Measurements from ENCODE around the gene PC.
A peak's percentile ranks its signal among the peaks of the same experiment; 100 is the strongest.

PC gene

GRCh38 chr11:66878474-66878873, 79.7 kb downstream of the PC start:
- no peak overlapping the region for H3K4me3 Mint-ChIP-seq
- ATAC-seq (no peak), DNase-seq (no peak)
- H3K4me1 Mint-ChIP-seq, result peaks cover 28% of the 10 kb centered on the region
- peak overlapping the region in 1 of 2 donors; percentile 64 for H3K27ac Mint-ChIP-seq
- peaks cover 6% of the 10 kb centered on the region for H3K27me3 Mint-ChIP-seq
- H3K9me3 Mint-ChIP-seq, result no peaks in the 10 kb centered on the region

- Mint-ChIP-seq H3K9me3 (no peaks in the 10 kb centered on the region), H3K4me1 (peaks cover 21% of the 10 kb centered on the region), H3K4me3 (no peak overlapping the region), H3K27ac (no peak overlapping the region), H3K27me3 (peaks cover 4% of the 10 kb centered on the region)
- ATAC-seq, result no peak
- DNase-seq, result no peak
These were observed 80.4 kb downstream of the PC start for GRCh38 chr11:66877588-66878385.

- Mint-ChIP-seq H3K27me3 (no peaks in the 10 kb centered on the region), H3K9me3 (no peaks in the 10 kb centered on the region), H3K4me1 (peaks cover 5% of the 10 kb centered on the region), H3K27ac (no peak overlapping the region), H3K4me3 (no peak overlapping the region)
- ATAC-seq (no peak), DNase-seq (no peak)
These were observed 82.8 kb downstream of the PC start for GRCh38 chr11:66875378-66875777.

GRCh38 chr11:66874232-66874631, 84.0 kb downstream of the PC start:
- no peaks in the 10 kb centered on the region for H3K9me3 Mint-ChIP-seq
- no peak overlapping the region for H3K4me3 Mint-ChIP-seq
- H3K27me3 Mint-ChIP-seq, result no peaks in the 10 kb centered on the region
- no peak for ATAC-seq
- H3K4me1 Mint-ChIP-seq, result peaks cover 5% of the 10 kb centered on the region
- DNase-seq, result no peak
- no peak overlapping the region for H3K27ac Mint-ChIP-seq

GRCh38 chr11:66871521-66871901, 86.7 kb downstream of the PC start:
- Mint-ChIP-seq H3K4me3 (no peak overlapping the region), H3K27ac (no peak overlapping the region), H3K9me3 (no peaks in the 10 kb centered on the region), H3K4me1 (peaks cover 15% of the 10 kb centered on the region), H3K27me3 (no peaks in the 10 kb centered on the region)
- ATAC-seq (no peak), DNase-seq (no peak)

- DNase-seq (no peak), ATAC-seq (no peak)
- Mint-ChIP-seq H3K4me1 (peaks cover 15% of the 10 kb centered on the region), H3K9me3 (no peaks in the 10 kb centered on the region), H3K27me3 (no peaks in the 10 kb centered on the region), H3K27ac (no peak overlapping the region), H3K4me3 (no peak overlapping the region)
These were observed 87.3 kb downstream of the PC start for GRCh38 chr11:66870616-66871520.

GRCh38 chr11:66870131-66870530, 88.1 kb downstream of the PC start:
- H3K9me3 Mint-ChIP-seq, result no peaks in the 10 kb centered on the region
- peaks cover 15% of the 10 kb centered on the region for H3K4me1 Mint-ChIP-seq
- no peak for DNase-seq
- no peaks in the 10 kb centered on the region for H3K27me3 Mint-ChIP-seq
- ATAC-seq, result no peak
- no peak overlapping the region for H3K4me3 Mint-ChIP-seq
- no peak overlapping the region for H3K27ac Mint-ChIP-seq

GRCh38 chr11:66869567-66869870, 88.7 kb downstream of the PC start:
- Mint-ChIP-seq H3K4me3 (peak overlapping the region in 1 of 2 donors; percentile 63), H3K9me3 (no peaks in the 10 kb centered on the region), H3K27me3 (no peaks in the 10 kb centered on the region), H3K4me1 (peaks cover 15% of the 10 kb centered on the region), H3K27ac (peak overlapping the region in 1 of 2 donors; percentile 46)
- DNase-seq (no peak), ATAC-seq (no peak)

- H3K4me3 Mint-ChIP-seq, result peak overlapping the region in 1 of 2 donors; percentile 63
- ATAC-seq (peak; percentile 95), DNase-seq (peak; percentile 78 to 84)
- no peak overlapping the region for H3K27ac Mint-ChIP-seq
- no peaks in the 10 kb centered on the region for H3K9me3 Mint-ChIP-seq
- H3K4me1 Mint-ChIP-seq, result peaks cover 15% of the 10 kb centered on the region
- no peaks in the 10 kb centered on the region for H3K27me3 Mint-ChIP-seq
These were observed 89.2 kb downstream of the PC start for GRCh38 chr11:66868726-66869566.

- peaks cover 15% of the 10 kb centered on the region for H3K4me1 Mint-ChIP-seq
- H3K27ac Mint-ChIP-seq, result no peak overlapping the region
- H3K9me3 Mint-ChIP-seq, result no peaks in the 10 kb centered on the region
- ATAC-seq (no peak), DNase-seq (no peak)
- H3K4me3 Mint-ChIP-seq, result no peak overlapping the region
- H3K27me3 Mint-ChIP-seq, result no peaks in the 10 kb centered on the region
These were observed 90.0 kb downstream of the PC start for GRCh38 chr11:66868082-66868725.

- Mint-ChIP-seq H3K4me3 (no peak overlapping the region), H3K4me1 (peaks cover 15% of the 10 kb centered on the region), H3K27ac (peak overlapping the region in 1 of 2 donors; percentile 74), H3K9me3 (no peaks in the 10 kb centered on the region), H3K27me3 (no peaks in the 10 kb centered on the region)
- DNase-seq, result no peak
- ATAC-seq, result no peak
These were observed 90.7 kb downstream of the PC start for GRCh38 chr11:66867425-66868040.

- Mint-ChIP-seq H3K9me3 (no peaks in the 10 kb centered on the region), H3K4me1 (peaks cover 15% of the 10 kb centered on the region), H3K27ac (no peak overlapping the region), H3K27me3 (no peaks in the 10 kb centered on the region), H3K4me3 (no peak overlapping the region)
- DNase-seq, result no peak
- ATAC-seq, result no peak
These were observed 91.6 kb downstream of the PC start for GRCh38 chr11:66866511-66866986.

- peaks cover 15% of the 10 kb centered on the region for H3K4me1 Mint-ChIP-seq
- H3K9me3 Mint-ChIP-seq, result no peaks in the 10 kb centered on the region
- peak overlapping the region in 1 of 2 donors; percentile 77 for H3K27ac Mint-ChIP-seq
- DNase-seq (no peak), ATAC-seq (no peak)
- no peak overlapping the region for H3K4me3 Mint-ChIP-seq
- H3K27me3 Mint-ChIP-seq, result no peaks in the 10 kb centered on the region
These were observed 92.2 kb downstream of the PC start for GRCh38 chr11:66866007-66866406.

GRCh38 chr11:66864924-66865697, 93.1 kb downstream of the PC start:
- ATAC-seq, result no peak
- Mint-ChIP-seq H3K4me1 (peaks cover 15% of the 10 kb centered on the region), H3K4me3 (no peak overlapping the region), H3K27ac (no peak overlapping the region), H3K27me3 (no peaks in the 10 kb centered on the region), H3K9me3 (no peaks in the 10 kb centered on the region)
- no peak for DNase-seq
